Ectodermal cell (in vitro differentiated cells): ENCODE results near the gene ZFR2.

Experiments used
- H3K27ac ChIP-seq: 2 replicates; pipeline ENCODE4 v1.7.0; 2013; ENCODE audit warnings: mild to moderate bottlenecking, low read depth, low read length; ENCODE audit not compliant: insufficient read depth, poor library complexity, severe bottlenecking
- H3K27me3 ChIP-seq: 2 replicates; pipeline ENCODE4 v1.7.0; 2013; ENCODE audit warnings: mild to moderate bottlenecking, low read length; ENCODE audit not compliant: insufficient read depth, control insufficient read depth, poor library complexity, severe bottlenecking
- H3K36me3 ChIP-seq: one replicate; pipeline ENCODE4 v1.7.0; 2013; ENCODE audit warnings: low read length; ENCODE audit not compliant: control insufficient read depth, insufficient read depth
- H3K4me1 ChIP-seq: one replicate; pipeline ENCODE4 v1.7.0; 2013; ENCODE audit warnings: low read length; ENCODE audit not compliant: control insufficient read depth, insufficient read depth
- H3K4me3 ChIP-seq: 2 replicates; pipeline ENCODE4 v1.7.0; 2013; ENCODE audit warnings: low read depth, low read length, control low read depth; ENCODE audit not compliant: insufficient read depth
- H3K9me3 ChIP-seq: 2 replicates; pipeline ENCODE4 v1.7.0; 2013; ENCODE audit warnings: mild to moderate bottlenecking, low read length, moderate library complexity; ENCODE audit not compliant: control insufficient read depth
- WGBS, 2 experiments: methylation state at CpG; one replicate each; pipeline ENCODE4 v1.1.7; 2013; ENCODE audit warnings: missing lambda C conversion rate in 2 of 2; 5-methylcytosine and 5-hydroxymethylcytosine counted together

ZFR2 gene

GRCh38 chr19:3782330-3782729 lies 86.5 kb downstream of the ZFR2 start:
- 89 to 100% methylated on average over 1 of the region's 1 CpG for WGBS, 2 experiments
- Histone ChIP-seq H3K36me3 (no peaks in the 10 kb centered on the region), H3K9me3 (no peaks in the 10 kb centered on the region), H3K4me1 (no peaks in the 10 kb centered on the region), H3K4me3 (no peak overlapping the region), H3K27ac (no peak overlapping the region), H3K27me3 (peaks cover 37% of the 10 kb centered on the region)

- WGBS, 2 experiments = 90 to 92% methylated on average over 2 of the region's 2 CpGs
- Histone ChIP-seq H3K36me3 (no peaks in the 10 kb centered on the region), H3K27me3 (peaks cover 32% of the 10 kb centered on the region), H3K9me3 (no peaks in the 10 kb centered on the region), H3K4me3 (no peak overlapping the region), H3K4me1 (no peaks in the 10 kb centered on the region), H3K27ac (no peak overlapping the region)
These were observed 87.2 kb downstream of the ZFR2 start for GRCh38 chr19:3781603-3782002.

GRCh38 chr19:3780786-3781304 lies 88.0 kb downstream of the ZFR2 start:
- Histone ChIP-seq H3K4me3 (no peak overlapping the region), H3K27me3 (peaks cover 26% of the 10 kb centered on the region), H3K36me3 (no peaks in the 10 kb centered on the region), H3K9me3 (no peaks in the 10 kb centered on the region), H3K4me1 (no peaks in the 10 kb centered on the region), H3K27ac (no peak overlapping the region)
- 92 to 94% methylated on average over 9 of the region's 9 CpGs for WGBS, 2 experiments

- no peaks in the 10 kb centered on the region for H3K9me3 ChIP-seq
- H3K27ac ChIP-seq = no peak overlapping the region
- H3K36me3 ChIP-seq = no peaks in the 10 kb centered on the region
- H3K27me3 ChIP-seq = peaks cover 9% of the 10 kb centered on the region
- WGBS, 2 experiments = 81 to 82% methylated on average over 44 of the region's 44 CpGs
- H3K4me3 ChIP-seq = no peak overlapping the region
- H3K4me1 ChIP-seq = no peaks in the 10 kb centered on the region
These were observed 89.7 kb downstream of the ZFR2 start for GRCh38 chr19:3778899-3779723.

GRCh38 chr19:3778104-3778867 lies 90.6 kb downstream of the ZFR2 start:
- no peaks in the 10 kb centered on the region for H3K36me3 ChIP-seq
- H3K9me3 ChIP-seq = no peaks in the 10 kb centered on the region
- WGBS, 2 experiments = 92 to 93% methylated on average over 37 of the region's 37 CpGs
- no peak overlapping the region for H3K4me3 ChIP-seq
- no peaks in the 10 kb centered on the region for H3K4me1 ChIP-seq
- peaks cover under 1% of the 10 kb centered on the region for H3K27me3 ChIP-seq
- H3K27ac ChIP-seq = no peak overlapping the region

- no peaks in the 10 kb centered on the region for H3K36me3 ChIP-seq
These were observed 92.3 kb downstream of the ZFR2 start for GRCh38 chr19:3776479-3777040.

GRCh38 chr19:3775831-3776230 lies 93.0 kb downstream of the ZFR2 start:
- WGBS, 2 experiments = 96% methylated on average over 5 of the region's 5 CpGs
- Histone ChIP-seq H3K4me3 (no peak overlapping the region), H3K36me3 (no peaks in the 10 kb centered on the region), H3K27me3 (no peaks in the 10 kb centered on the region), H3K9me3 (no peaks in the 10 kb centered on the region), H3K27ac (no peak overlapping the region), H3K4me1 (peaks cover 11% of the 10 kb centered on the region)

More at GRCh38 chr19:3776479-3777040, 92.3 kb downstream of the ZFR2 start:
- Histone ChIP-seq H3K4me3 (no peak overlapping the region), H3K9me3 (no peaks in the 10 kb centered on the region), H3K27ac (no peak overlapping the region), H3K4me1 (peaks cover 9% of the 10 kb centered on the region), H3K27me3 (no peaks in the 10 kb centered on the region)
- 91% methylated on average over 1 of the region's 1 CpG for WGBS, 2 experiments

GRCh38 chr19:3775374-3775711 lies 93.5 kb downstream of the ZFR2 start:
- no peaks in the 10 kb centered on the region for H3K9me3 ChIP-seq
- H3K36me3 ChIP-seq = no peaks in the 10 kb centered on the region
- H3K4me1 ChIP-seq = peaks cover 15% of the 10 kb centered on the region
- H3K27ac ChIP-seq = no peak overlapping the region
- H3K27me3 ChIP-seq = no peaks in the 10 kb centered on the region
- WGBS, 2 experiments = 81 to 93% methylated on average over 2 of the region's 2 CpGs
- H3K4me3 ChIP-seq = no peak overlapping the region

DNA sequence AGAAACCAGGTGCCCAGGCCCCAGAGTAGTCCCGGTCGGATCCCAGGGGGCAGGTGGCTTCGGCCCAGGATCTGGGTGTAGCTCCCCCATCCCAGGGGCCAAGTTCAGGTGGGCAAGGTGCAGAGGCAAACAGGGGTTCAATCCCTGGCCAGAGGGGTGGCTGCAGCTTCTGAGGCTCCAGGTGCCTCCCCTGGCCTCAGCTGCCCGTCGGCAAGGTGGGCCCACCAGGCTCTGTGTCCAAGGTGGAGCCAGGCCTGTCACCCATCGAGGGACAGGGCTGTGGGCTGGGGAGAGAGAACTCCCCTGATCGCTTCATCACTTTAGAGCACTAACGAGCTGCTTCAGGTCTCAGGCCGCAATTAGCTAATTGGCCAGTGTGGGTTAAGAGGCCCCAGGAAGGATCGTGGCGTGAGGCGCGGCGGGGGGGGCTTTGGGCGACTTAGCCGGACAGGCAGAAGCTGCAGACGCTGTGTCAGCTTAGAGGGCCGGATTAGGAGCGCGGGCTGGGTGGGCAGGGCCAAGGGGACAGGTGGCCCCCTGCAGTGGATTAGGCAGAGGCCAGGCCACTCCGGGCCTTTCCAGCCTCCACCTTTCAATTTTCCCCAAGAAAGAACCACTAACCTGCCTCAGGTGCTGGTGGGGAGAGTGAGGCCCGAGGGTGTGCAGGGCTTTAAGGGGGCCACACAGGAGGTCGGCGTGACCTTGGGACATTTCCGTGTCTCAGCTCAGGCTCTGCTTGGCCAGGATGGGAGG lies 94.0 kb downstream of the ZFR2 start:
- WGBS, 2 experiments = 83 to 85% methylated on average over 25 of the region's 25 CpGs
- no peaks in the 10 kb centered on the region for H3K27me3 ChIP-seq
- H3K4me3 ChIP-seq = no peak overlapping the region
- peaks cover 15% of the 10 kb centered on the region for H3K4me1 ChIP-seq
- no peaks in the 10 kb centered on the region for H3K9me3 ChIP-seq
- H3K27ac ChIP-seq = no peak overlapping the region
- H3K36me3 ChIP-seq = no peaks in the 10 kb centered on the region
